HepG2 (cell line): ENCODE results near the gene SLC38A8.

Experiments used
- EZH2 ChIP-seq: conservative IDR thresholded peaks from 2 replicates; pipeline ENCODE4 v1.6.1; 2012; ENCODE audit warnings: mild to moderate bottlenecking, low read depth, low read length, moderate library complexity
- JUN ChIP-seq: sonication (generic); formaldehyde crosslinking; IDR thresholded peaks from 2 replicates; pipeline ENCODE4 v1.4.0; 2020; ENCODE audit warnings: mild to moderate bottlenecking, missing genetic modification reagents
- MAZ ChIP-seq, 2 experiments: sonication (generic) in 1 of 2; formaldehyde crosslinking in 1 of 2; IDR thresholded peaks; 2 replicates each; pipeline versions ENCODE4 v1.5.0 to v1.6.1; 2012 to 2020; ENCODE audit warnings: low read depth in 2 of 2, mild to moderate bottlenecking in 2 of 2, borderline replicate concordance in 1 of 2, improper control_type of control experiment in 1 of 2, low read length in 1 of 2, missing genetic modification reagents in 1 of 2, moderate library complexity in 1 of 2
- NFYC ChIP-seq: IDR thresholded peaks from 2 replicates; pipeline ENCODE4 v1.6.1; 2016; ENCODE audit warnings: missing genetic modification reagents, missing compliant biosample characterization
- POLR2A ChIP-seq, 2 experiments: IDR thresholded peaks; 2 replicates each; pipeline ENCODE4 v1.6.1; 2011; ENCODE audit warnings: low read depth in 2 of 2, low read length in 2 of 2, mild to moderate bottlenecking in 1 of 2, moderate library complexity in 1 of 2; ENCODE audit not compliant: insufficient read depth in 1 of 2
- POLR2AphosphoS2 ChIP-seq: IDR thresholded peaks from 2 replicates; pipeline ENCODE4 v1.6.1; 2011; ENCODE audit warnings: low read depth, low read length, improper control_type of control experiment
- REST ChIP-seq, 2 experiments: IDR thresholded peaks; 2 replicates each; pipeline ENCODE4 v1.6.1; 2011 to 2012; ENCODE audit warnings: low read length in 2 of 2, borderline replicate concordance in 1 of 2, low read depth in 1 of 2, mild to moderate bottlenecking in 1 of 2, moderate library complexity in 1 of 2
- ZSCAN29 ChIP-seq: sonication (generic); formaldehyde crosslinking; conservative IDR thresholded peaks from 2 replicates; pipeline ENCODE4 v1.4.0; 2020; ENCODE audit warnings: mild to moderate bottlenecking, missing genetic modification reagents

GRCh38 chr16:83977056-83977815 is 65.4 kb downstream of the SLC38A8 start:
- no peak for TF ChIP-seq EZH2
- TF ChIP-seq MAZ (IDR thresholded peaks at IDR 0.05; ENCODE audit: borderline replicate concordance, low read depth, low read length) = no peak
- TF ChIP-seq MAZ (CRISPR knock-in tag; IDR thresholded peaks at IDR 0.05; ENCODE audit: low read depth) = no peak
- no peak for TF ChIP-seq REST (IDR thresholded peaks at IDR 0.05; ENCODE audit: borderline replicate concordance in 1 of 2, low read depth in 1 of 2, low read length in 2 of 2)
- no peak for TF ChIP-seq NFYC
- TF ChIP-seq POLR2A (IDR thresholded peaks at IDR 0.05; ENCODE audit: insufficient read depth in 1 of 2, low read depth in 2 of 2, low read length in 2 of 2) = no peak
- TF ChIP-seq JUN (CRISPR knock-in tag) = no peak
- no peak for TF ChIP-seq POLR2AphosphoS2
- no peak for TF ChIP-seq ZSCAN29
